Neural progenitor cell (in vitro differentiated cells): ENCODE measurements around the gene PTGER4. TPM values are rescaled to one million over a fixed set of nuclear protein-coding genes. Genes with fewer than 3 reads are reported as not detected.

Source experiments
- DNase-seq: peaks from one replicate; pipeline ENCODE4 v3.0.0-alpha.2; 2016; ENCODE audit warnings: low spot score
- H2AFZ ChIP-seq: fragments of 200-600 bp; sonication (generic); replicated peaks from 2 replicates; pipeline ENCODE4 v1.6.1; 2016; ENCODE audit warnings: antibody characterized with exemption
- H3F3A ChIP-seq: fragments of 200-600 bp; sonication (generic); 2 replicates; pipeline ENCODE4 v1.6.1; 2016; ENCODE audit warnings: antibody characterized with exemption, low read depth
- H3K27ac ChIP-seq: fragments of 200-600 bp; sonication (generic); 2 replicates; pipeline ENCODE4 v1.5.1; 2016; ENCODE audit warnings: mild to moderate bottlenecking
- H3K27me3 ChIP-seq: fragments of 200-600 bp; sonication (generic); 2 replicates; pipeline ENCODE4 v1.6.1; 2016; ENCODE audit warnings: mild to moderate bottlenecking, moderate library complexity
- H3K36me3 ChIP-seq: fragments of 200-600 bp; sonication (generic); 2 replicates; pipeline ENCODE4 v1.5.1; 2016
- H3K4me1 ChIP-seq: fragments of 200-600 bp; sonication (generic); 2 replicates; pipeline ENCODE4 v1.6.1; 2016; ENCODE audit warnings: mixed run types
- H3K4me2 ChIP-seq: fragments of 200-600 bp; sonication (generic); 2 replicates; pipeline ENCODE4 v1.6.1; 2016
- H3K4me3 ChIP-seq: fragments of 200-600 bp; sonication (generic); 2 replicates; pipeline ENCODE4 v1.5.1; 2016
- H3K79me2 ChIP-seq: fragments of 200-600 bp; sonication (generic); 2 replicates; pipeline ENCODE4 v1.6.1; 2016; ENCODE audit warnings: low read depth
- H3K9ac ChIP-seq: fragments of 200-600 bp; sonication (generic); 2 replicates; pipeline ENCODE4 v1.6.1; 2016
- H3K9me3 ChIP-seq: fragments of 200-600 bp; sonication (generic); 2 replicates; pipeline ENCODE4 v1.5.1; 2016; ENCODE audit warnings: low read depth
- H4K20me1 ChIP-seq: fragments of 200-600 bp; sonication (generic); 2 replicates; pipeline ENCODE4 v1.6.1; 2016; ENCODE audit warnings: low read depth
- H3K27ac Mint-ChIP-seq: 3 replicates; pipeline ENCODE4 v1.8.0; 2021; ENCODE audit warnings: mixed read lengths
- H3K27me3 Mint-ChIP-seq: 2 replicates; pipeline ENCODE4 v1.8.0; 2022; ENCODE audit warnings: low read depth, mild to moderate bottlenecking, inconsistent platforms, moderate library complexity, mixed read lengths; ENCODE audit not compliant: insufficient read depth
- H3K36me3 Mint-ChIP-seq: 3 replicates; pipeline ENCODE4 v1.8.0; 2021; ENCODE audit warnings: mixed read lengths
- H3K4me1 Mint-ChIP-seq: 3 replicates; pipeline ENCODE4 v1.8.0; 2021; ENCODE audit warnings: mixed read lengths
- H3K4me3 Mint-ChIP-seq: 3 replicates; pipeline ENCODE4 v1.8.0; 2021; ENCODE audit warnings: mild to moderate bottlenecking, moderate library complexity, mixed read lengths
- H3K9me3 Mint-ChIP-seq: 3 replicates; pipeline ENCODE4 v1.8.0; 2020; ENCODE audit warnings: mixed read lengths
- EZH2 ChIP-seq: fragments of 200-600 bp; sonication (generic); IDR thresholded peaks from 2 replicates; pipeline ENCODE4 v1.6.1; 2017; ENCODE audit warnings: antibody characterized with exemption, mild to moderate bottlenecking, moderate library complexity
- EZH2phosphoT487 ChIP-seq: fragments of 200-600 bp; sonication (generic); IDR thresholded peaks from 2 replicates; pipeline ENCODE4 v1.6.1; 2017; ENCODE audit warnings: antibody characterized with exemption
- total RNA-seq: library from RNA; depleted of rRNA; stranded (reverse); fragments of >200 nt; gene quantifications from 2 replicates; pipeline ENCODE4 v1.2.3, GENCODE V29; 2015; ENCODE audit warnings: low replicate concordance
- TF ChIP-seq, protein P1 (sequence below): fragments of 200-600 bp; sonication (generic); IDR thresholded peaks from 2 replicates; pipeline ENCODE4 v1.5.1; 2017; ENCODE audit warnings: antibody characterized with exemption, mild to moderate bottlenecking

PTGER4 gene
- total RNA-seq, 1 donor from 2014 or later = not detected

GRCh38 chr5:40675396-40676133, 4.2 kb upstream of the PTGER4 start:
- Mint-ChIP-seq H3K4me1 (peaks cover 22% of the 10 kb centered on the region), H3K27me3 (peaks cover 15% of the 10 kb centered on the region), H3K36me3 (no peaks in the 10 kb centered on the region), H3K27ac (no peak overlapping the region), H3K4me3 (no peak overlapping the region), H3K9me3 (no peaks in the 10 kb centered on the region)
- H2AFZ ChIP-seq = no peak overlapping the region
- peaks cover 6% of the 10 kb centered on the region for H4K20me1 ChIP-seq
- H3K4me1 ChIP-seq = peaks cover 14% of the 10 kb centered on the region
- H3K27me3 ChIP-seq = peaks cover 34% of the 10 kb centered on the region
- TF ChIP-seq EZH2phosphoT487 = no peak
- TF ChIP-seq EZH2 = no peak
- TF ChIP-seq, protein P1, sequence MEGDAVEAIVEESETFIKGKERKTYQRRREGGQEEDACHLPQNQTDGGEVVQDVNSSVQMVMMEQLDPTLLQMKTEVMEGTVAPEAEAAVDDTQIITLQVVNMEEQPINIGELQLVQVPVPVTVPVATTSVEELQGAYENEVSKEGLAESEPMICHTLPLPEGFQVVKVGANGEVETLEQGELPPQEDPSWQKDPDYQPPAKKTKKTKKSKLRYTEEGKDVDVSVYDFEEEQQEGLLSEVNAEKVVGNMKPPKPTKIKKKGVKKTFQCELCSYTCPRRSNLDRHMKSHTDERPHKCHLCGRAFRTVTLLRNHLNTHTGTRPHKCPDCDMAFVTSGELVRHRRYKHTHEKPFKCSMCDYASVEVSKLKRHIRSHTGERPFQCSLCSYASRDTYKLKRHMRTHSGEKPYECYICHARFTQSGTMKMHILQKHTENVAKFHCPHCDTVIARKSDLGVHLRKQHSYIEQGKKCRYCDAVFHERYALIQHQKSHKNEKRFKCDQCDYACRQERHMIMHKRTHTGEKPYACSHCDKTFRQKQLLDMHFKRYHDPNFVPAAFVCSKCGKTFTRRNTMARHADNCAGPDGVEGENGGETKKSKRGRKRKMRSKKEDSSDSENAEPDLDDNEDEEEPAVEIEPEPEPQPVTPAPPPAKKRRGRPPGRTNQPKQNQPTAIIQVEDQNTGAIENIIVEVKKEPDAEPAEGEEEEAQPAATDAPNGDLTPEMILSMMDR = no peak
- H3K9ac ChIP-seq = no peak overlapping the region
- H3K9me3 ChIP-seq = no peaks in the 10 kb centered on the region
- DNase-seq = no peak
- no peaks in the 10 kb centered on the region for H3K36me3 ChIP-seq
- no peak overlapping the region for H3K4me3 ChIP-seq
- H3K27ac ChIP-seq = no peak overlapping the region
- H3K4me2 ChIP-seq = no peak overlapping the region
- H3K79me2 ChIP-seq = no peaks in the 10 kb centered on the region
- peaks cover 16% of the 10 kb centered on the region for H3F3A ChIP-seq

DNA sequence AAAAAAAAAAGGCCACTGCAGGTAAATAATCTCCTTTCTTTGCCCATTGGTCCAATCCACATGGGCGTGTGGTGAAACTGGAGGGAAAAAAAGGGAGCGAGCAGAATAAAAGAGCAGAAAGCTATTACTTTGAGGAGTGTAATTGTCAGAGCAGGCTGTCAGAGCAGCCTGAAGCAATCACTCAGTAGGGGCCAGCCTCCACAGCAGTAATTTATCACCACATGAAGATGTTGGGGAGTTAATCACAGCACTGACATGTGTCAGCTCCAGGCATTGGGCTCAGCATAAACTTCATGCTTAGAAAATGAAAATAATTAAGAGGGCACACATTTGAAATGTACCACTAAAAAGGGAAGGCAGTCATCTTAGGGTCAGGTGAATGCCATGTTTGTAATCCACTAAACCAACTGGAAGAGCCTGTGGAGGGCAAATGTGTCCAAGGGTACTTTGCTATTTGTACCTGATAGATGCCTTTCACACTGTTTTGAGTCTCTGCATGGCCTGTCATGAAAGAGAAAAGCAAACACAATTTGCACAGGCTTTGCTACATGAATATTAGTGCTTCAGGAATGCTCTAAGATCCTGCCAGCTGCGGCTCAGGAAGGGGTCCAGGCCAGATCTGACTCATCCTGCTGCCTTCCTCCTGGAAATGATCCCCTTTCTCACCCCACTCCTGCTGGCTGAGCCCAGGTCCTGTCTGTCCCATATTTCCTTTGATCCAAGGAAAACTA, 2.9 kb upstream of the PTGER4 start:
- H3K27me3 Mint-ChIP-seq = peaks cover 26% of the 10 kb centered on the region
- H3K9me3 Mint-ChIP-seq = no peaks in the 10 kb centered on the region
- H3F3A ChIP-seq = peaks cover 16% of the 10 kb centered on the region
- H2AFZ ChIP-seq = no peak overlapping the region
- no peak overlapping the region for H3K4me2 ChIP-seq
- TF ChIP-seq EZH2 = no peak
- TF ChIP-seq, protein P1 = no peak
- no peak for TF ChIP-seq EZH2phosphoT487
- H3K4me1 Mint-ChIP-seq = peaks cover 30% of the 10 kb centered on the region
- no peaks in the 10 kb centered on the region for H3K36me3 Mint-ChIP-seq
- peaks cover 14% of the 10 kb centered on the region for H4K20me1 ChIP-seq
- no peak overlapping the region for H3K27ac Mint-ChIP-seq
- no peak overlapping the region for H3K4me3 Mint-ChIP-seq
- H3K36me3 ChIP-seq = no peaks in the 10 kb centered on the region
- H3K9me3 ChIP-seq = no peaks in the 10 kb centered on the region
- H3K9ac ChIP-seq = no peak overlapping the region
- H3K79me2 ChIP-seq = no peaks in the 10 kb centered on the region
- no peak overlapping the region for H3K27ac ChIP-seq
- peaks cover 46% of the 10 kb centered on the region for H3K27me3 ChIP-seq
- DNase-seq = no peak
- H3K4me1 ChIP-seq = peaks cover 24% of the 10 kb centered on the region
- no peak overlapping the region for H3K4me3 ChIP-seq

GRCh38 chr5:40677456-40677855, 2.3 kb upstream of the PTGER4 start:
- Histone ChIP-seq H3F3A (peaks cover 16% of the 10 kb centered on the region), H3K27ac (no peak overlapping the region), H3K4me2 (no peak overlapping the region), H3K27me3 (peaks cover 52% of the 10 kb centered on the region), H4K20me1 (peaks cover 21% of the 10 kb centered on the region), H3K4me1 (peaks cover 27% of the 10 kb centered on the region), H3K36me3 (no peaks in the 10 kb centered on the region), H2AFZ (no peak overlapping the region), H3K9ac (no peak overlapping the region), H3K79me2 (no peaks in the 10 kb centered on the region), H3K9me3 (no peaks in the 10 kb centered on the region), H3K4me3 (no peak overlapping the region)
- H3K9me3 Mint-ChIP-seq = no peaks in the 10 kb centered on the region
- no peak overlapping the region for H3K4me3 Mint-ChIP-seq
- TF ChIP-seq EZH2 (no peak), EZH2phosphoT487 (no peak)
- TF ChIP-seq, protein P1 = no peak
- H3K36me3 Mint-ChIP-seq = no peaks in the 10 kb centered on the region
- peaks cover 33% of the 10 kb centered on the region for H3K27me3 Mint-ChIP-seq
- no peak overlapping the region for H3K27ac Mint-ChIP-seq
- no peak for DNase-seq
- H3K4me1 Mint-ChIP-seq = peaks cover 36% of the 10 kb centered on the region
